H9 (cell line): ENCODE results near the gene ACER3. TPM values are rescaled to one million over a fixed set of nuclear protein-coding genes. Genes with fewer than 3 reads are reported as not detected.

ENCODE experiments used
- DNase-seq: peaks from one replicate; pipeline ENCODE4 v3.0.0-alpha.2; 2017
- H2AFZ ChIP-seq: one replicate; pipeline ENCODE4 v1.6.1; 2013; ENCODE audit warnings: mild to moderate bottlenecking, low read length, control low read depth, moderate library complexity
- H2AK5ac ChIP-seq: 2 replicates; pipeline ENCODE4 v1.6.1; 2013; ENCODE audit warnings: low read length, control low read depth, mixed read lengths; ENCODE audit not compliant: insufficient read length
- H2BK120ac ChIP-seq: one replicate; pipeline ENCODE4 v1.6.1; 2013; ENCODE audit warnings: low read depth, mild to moderate bottlenecking, low read length, control low read depth, inconsistent platforms; ENCODE audit not compliant: poor library complexity, severe bottlenecking
- H2BK12ac ChIP-seq: 2 replicates; pipeline ENCODE4 v1.6.1; 2013; ENCODE audit warnings: low read length, control low read depth, mixed read lengths, low read depth; ENCODE audit not compliant: insufficient read length
- H2BK15ac ChIP-seq: 2 replicates; pipeline ENCODE4 v1.6.1; 2013; ENCODE audit warnings: low read depth, low read length, control low read depth
- H2BK20ac ChIP-seq: one replicate; pipeline ENCODE4 v1.6.1; 2013; ENCODE audit warnings: low read depth, mild to moderate bottlenecking, low read length, control low read depth, inconsistent platforms; ENCODE audit not compliant: poor library complexity, severe bottlenecking
- H2BK5ac ChIP-seq: 2 replicates; pipeline ENCODE4 v1.6.1; 2013; ENCODE audit warnings: low read length, control low read depth, mixed read lengths; ENCODE audit not compliant: insufficient read length
- H3K14ac ChIP-seq: 2 replicates; pipeline ENCODE4 v1.6.1; 2013; ENCODE audit warnings: low read length, control low read depth; ENCODE audit not compliant: insufficient read depth
- H3K18ac ChIP-seq: 2 replicates; pipeline ENCODE4 v1.6.1; 2013; ENCODE audit warnings: low read depth, mild to moderate bottlenecking, mixed read lengths, low read length, control low read depth; ENCODE audit not compliant: insufficient read length
- H3K23ac ChIP-seq: 2 replicates; pipeline ENCODE4 v1.6.1; 2013; ENCODE audit warnings: low read length, control low read depth, mixed read lengths, low read depth; ENCODE audit not compliant: insufficient read length
- H3K23me2 ChIP-seq: 2 replicates; pipeline ENCODE4 v1.6.1; 2013; ENCODE audit warnings: low read depth, mild to moderate bottlenecking, mixed read lengths, low read length, control low read depth; ENCODE audit not compliant: insufficient read length, poor library complexity, severe bottlenecking
- H3K27ac ChIP-seq: 2 replicates; pipeline ENCODE4 v1.5.1; 2013; ENCODE audit warnings: low read length, control low read depth, mixed read lengths, low read depth; ENCODE audit not compliant: insufficient read length
- H3K27me3 ChIP-seq: 2 replicates; pipeline ENCODE4 v1.6.1; 2013; ENCODE audit warnings: low read length, control low read depth, inconsistent platforms; ENCODE audit not compliant: insufficient read depth
- H3K4ac ChIP-seq: 2 replicates; pipeline ENCODE4 v1.6.1; 2013; ENCODE audit warnings: low read depth, mild to moderate bottlenecking, control low read depth, inconsistent platforms, low read length, moderate library complexity
- H3K4me1 ChIP-seq: 2 replicates; pipeline ENCODE4 v1.6.1; 2013; ENCODE audit warnings: low read length, control low read depth, inconsistent platforms; ENCODE audit not compliant: insufficient read depth
- H3K4me2 ChIP-seq: 2 replicates; pipeline ENCODE4 v1.6.1; 2013; ENCODE audit warnings: low read length, control low read depth, mixed read lengths; ENCODE audit not compliant: insufficient read length, insufficient read depth
- H3K56ac ChIP-seq: 2 replicates; pipeline ENCODE4 v1.6.1; 2013; ENCODE audit warnings: low read depth, mild to moderate bottlenecking, mixed read lengths, low read length, control low read depth; ENCODE audit not compliant: insufficient read length
- H3K79me1 ChIP-seq: 2 replicates; pipeline ENCODE4 v1.6.1; 2013; ENCODE audit warnings: low read depth, mild to moderate bottlenecking, moderate library complexity, low read length, control low read depth, inconsistent platforms; ENCODE audit not compliant: insufficient read depth, poor library complexity, severe bottlenecking
- H3K79me2 ChIP-seq: 2 replicates; pipeline ENCODE4 v1.6.1; 2013; ENCODE audit warnings: low read length, control low read depth, inconsistent platforms; ENCODE audit not compliant: insufficient read depth
- H3K9ac ChIP-seq: 2 replicates; pipeline ENCODE4 v1.6.1; 2013; ENCODE audit warnings: low read length, control low read depth, mixed read lengths; ENCODE audit not compliant: insufficient read length; ENCODE audit errors: extremely low read depth
- H3K9me3 ChIP-seq: one replicate; pipeline ENCODE4 v1.6.1; 2013; ENCODE audit warnings: low read depth, low read length, inconsistent platforms; ENCODE audit not compliant: control insufficient read depth
- H3T11ph ChIP-seq: one replicate; pipeline ENCODE4 v1.6.1; 2013; ENCODE audit warnings: mild to moderate bottlenecking, low read length, control low read depth, inconsistent platforms
- H4K20me1 ChIP-seq: one replicate; pipeline ENCODE4 v1.6.1; 2013; ENCODE audit not compliant: control insufficient read depth, insufficient read length, insufficient read depth
- H4K5ac ChIP-seq: 2 replicates; pipeline ENCODE4 v1.6.1; 2013; ENCODE audit warnings: low read depth, mild to moderate bottlenecking, mixed read lengths, low read length, control low read depth; ENCODE audit not compliant: insufficient read length
- H4K8ac ChIP-seq: replicated peaks from 2 replicates; pipeline ENCODE4 v1.6.1; 2013; ENCODE audit warnings: low read length, control low read depth, mixed read lengths, low read depth; ENCODE audit not compliant: insufficient read length
- H4K91ac ChIP-seq: 2 replicates; pipeline ENCODE4 v1.6.1; 2013; ENCODE audit warnings: low read depth, mild to moderate bottlenecking, moderate library complexity, mixed read lengths, low read length, control low read depth; ENCODE audit not compliant: insufficient read length
- H3K27ac Mint-ChIP-seq, 3 experiments: 2 replicates in 2 of 3; 3 replicates in 1 of 3; pipeline ENCODE4 v1.8.0; 2020 to 2021; ENCODE audit warnings: mixed read lengths in 3 of 3, mild to moderate bottlenecking in 1 of 3, moderate library complexity in 1 of 3
- H3K27me3 Mint-ChIP-seq: 2 replicates; pipeline ENCODE4 v1.8.0; 2021; ENCODE audit warnings: low read depth, mild to moderate bottlenecking, moderate library complexity, mixed read lengths
- H3K36me3 Mint-ChIP-seq, 3 experiments: 2 replicates in 2 of 3; 3 replicates in 1 of 3; pipeline ENCODE4 v1.8.0; 2020 to 2021; ENCODE audit warnings: low read depth in 3 of 3, mixed read lengths in 3 of 3; ENCODE audit not compliant: insufficient read depth in 1 of 3
- H3K4me1 Mint-ChIP-seq, 2 experiments: 2 replicates each; pipeline ENCODE4 v1.8.0; 2020; ENCODE audit warnings: mixed read lengths in 2 of 2
- H3K4me3 Mint-ChIP-seq, 2 experiments: 2 replicates in 1 of 2; 3 replicates in 1 of 2; pipeline ENCODE4 v1.8.0; 2020 to 2021; ENCODE audit warnings: mild to moderate bottlenecking in 2 of 2, mixed read lengths in 2 of 2, moderate library complexity in 1 of 2
- H3K9me3 Mint-ChIP-seq, 2 experiments: 2 replicates in 1 of 2; 3 replicates in 1 of 2; pipeline ENCODE4 v1.8.0; 2020; ENCODE audit warnings: mild to moderate bottlenecking in 2 of 2, mixed read lengths in 2 of 2, moderate library complexity in 1 of 2
- CTCF ChIP-seq: fragments of 200-600 bp; sonication (generic); conservative IDR thresholded peaks from 3 replicates; pipeline ENCODE4 v1.8.0; 2021; ENCODE audit warnings: antibody characterized with exemption, mild to moderate bottlenecking
- WGBS: extraction: QIAGEN DNeasy Blood & Tissue Kit; methylation state at CpG from one replicate; pipeline ENCODE4 v1.1.7; 2013; ENCODE audit warnings: missing lambda C conversion rate, low lambda C conversion rate, mixed read lengths; ENCODE audit not compliant: insufficient read length; ENCODE audit errors: extremely low coverage; 5-methylcytosine and 5-hydroxymethylcytosine counted together
- total RNA-seq: library from RNA; stranded (reverse); gene quantifications from 2 replicates; pipeline ENCODE4 v1.2.1, GENCODE V29; 2021

Gene ACER3
- total RNA-seq, 1 experiment from 2014 or later: 14.7 TPM

- no peak overlapping the region for H3K4ac ChIP-seq
- no peak overlapping the region for H4K8ac ChIP-seq
- no peaks in the 10 kb centered on the region for H3K9me3 ChIP-seq
- WGBS: no CpG with 5 or more reads among the region's 2 CpGs
- H3K4me2 ChIP-seq: no peak overlapping the region
- H3K9ac ChIP-seq: no peak overlapping the region
- no peaks in the 10 kb centered on the region for H3K4me1 ChIP-seq
- no peak for TF ChIP-seq CTCF
- H2BK12ac ChIP-seq: no peak overlapping the region
- no peak overlapping the region for H3K4me3 Mint-ChIP-seq
- no peaks in the 10 kb centered on the region for H4K20me1 ChIP-seq
- H2AFZ ChIP-seq: no peak overlapping the region
- peaks cover 0 to 4% of the 10 kb centered on the region in 2 experiments; a peak in 1 of 5 replicates for H3K9me3 Mint-ChIP-seq
- no peak overlapping the region for H3K27ac Mint-ChIP-seq
- no peak overlapping the region for H4K91ac ChIP-seq
- H3K36me3 Mint-ChIP-seq: peaks cover 2 to 13% (median 4%) of the 10 kb centered on the region in 3 experiments; a peak in 6 of 7 replicates
- H3K27me3 Mint-ChIP-seq: no peaks in the 10 kb centered on the region
- H3T11ph ChIP-seq: no peak overlapping the region
- no peaks in the 10 kb centered on the region for H3K4me1 Mint-ChIP-seq
- no peak overlapping the region for H3K14ac ChIP-seq
- no peak overlapping the region for H2BK20ac ChIP-seq
- H2BK15ac ChIP-seq: no peak overlapping the region
- no peak overlapping the region for H3K27ac ChIP-seq
- no peak overlapping the region for H4K5ac ChIP-seq
- no peak overlapping the region for H2AK5ac ChIP-seq
- H3K79me2 ChIP-seq: no peaks in the 10 kb centered on the region
- H3K79me1 ChIP-seq: no peaks in the 10 kb centered on the region
- no peak overlapping the region for H2BK5ac ChIP-seq
- H3K18ac ChIP-seq: no peak overlapping the region
- H2BK120ac ChIP-seq: no peak overlapping the region
- DNase-seq: no peak
- H3K56ac ChIP-seq: no peak overlapping the region
- no peaks in the 10 kb centered on the region for H3K27me3 ChIP-seq
- no peaks in the 10 kb centered on the region for H3K23me2 ChIP-seq
- H3K23ac ChIP-seq: no peak overlapping the region
Measured at GRCh38 chr11:77003963-77004362, 143.2 kb downstream of the ACER3 start.
